ENCODE measurements around the gene PEX12. TPM values are rescaled to one million over a fixed set of nuclear protein-coding genes. Genes with fewer than 3 reads are reported as not detected.
A peak's percentile ranks its signal among the peaks of the same experiment; 100 is the strongest.

Gene PEX12
- total RNA-seq, 1 experiment from 2014 or later = 5.2 TPM

GRCh38 chr17:35596530-35597233 lies 18.3 kb upstream of the PEX12 start:
- TF ChIP-seq ZBTB21 (CRISPR knock-in tag; IDR thresholded peaks at IDR 0.05; ENCODE audit: borderline replicate concordance) (no peak), PRRX2 (CRISPR knock-in tag; IDR thresholded peaks at IDR 0.05) (no peak), ZMAT4 (CRISPR knock-in tag; IDR thresholded peaks at IDR 0.05) (no peak), HMGA2 (CRISPR knock-in tag; IDR thresholded peaks at IDR 0.05) (no peak), ZNF396 (CRISPR knock-in tag; IDR thresholded peaks at IDR 0.05; ENCODE audit: borderline replicate concordance) (no peak), FOXP1 (CRISPR knock-in tag; IDR thresholded peaks at IDR 0.05; ENCODE audit: borderline replicate concordance) (peak; percentile 74; the same call in 1 of the 2 replicates), ZNF423 (CRISPR knock-in tag; IDR thresholded peaks at IDR 0.05) (no peak), TEAD4 (CRISPR knock-in tag; IDR thresholded peaks at IDR 0.05) (no peak), SP1 (CRISPR knock-in tag; conservative IDR thresholded peaks at IDR 0.05) (peak; percentile 49; the same call in 1 of the 2 replicates), HMGXB4 (CRISPR knock-in tag; IDR thresholded peaks at IDR 0.05) (peak; percentile 92), ZNF121 (CRISPR knock-in tag; IDR thresholded peaks at IDR 0.05) (0 out of 2 replicates have a peak, but pooled peaks have one; percentile 35), GABPB1 (CRISPR knock-in tag; IDR thresholded peaks at IDR 0.05) (no peak), EMX1 (CRISPR knock-in tag; IDR thresholded peaks at IDR 0.05) (0 out of 2 replicates have a peak, but pooled peaks have one; percentile 43), CTCF (IDR thresholded peaks at IDR 0.05) (peak; percentile 83), CREM (CRISPR knock-in tag; IDR thresholded peaks at IDR 0.05) (no peak), FOXJ3 (CRISPR knock-in tag; IDR thresholded peaks at IDR 0.05; ENCODE audit: borderline replicate concordance) (no peak), TCF7 (CRISPR knock-in tag; IDR thresholded peaks at IDR 0.05; ENCODE audit: low read depth) (0 out of 2 replicates have a peak, but pooled peaks have one; percentile 23), ZNF416 (CRISPR knock-in tag; IDR thresholded peaks at IDR 0.05) (no peak), IRF2 (CRISPR knock-in tag; IDR thresholded peaks at IDR 0.05; ENCODE audit: borderline replicate concordance, low read depth) (no peak), FOXP4 (CRISPR knock-in tag; IDR thresholded peaks at IDR 0.05) (no peak)
- no peaks in the 10 kb centered on the region for H3K27me3 Mint-ChIP-seq (ENCODE audit: low read depth)
- peaks cover 6% of the 10 kb centered on the region for H3K4me1 Mint-ChIP-seq
- peak; percentile 81 for DNase-seq (ENCODE audit: low spot score)
- no peaks in the 10 kb centered on the region for H3K9me3 Mint-ChIP-seq
- CTCF ChIA-PET = interaction anchor here (0.6 to 2.4 kb wide), 32 partner anchors 9 to 456 kb away, joined by 3 to 31 read pairs (median 5); partner anchors contain the start of genes AP2B1, PEX12, RASL10B and TAF15
- peak overlapping the region; percentile 71; the same call in 1 of the 2 replicates for H3K27ac Mint-ChIP-seq
- peak overlapping the region; percentile 45 for H3K4me3 Mint-ChIP-seq
- POLR2A ChIA-PET = interaction anchor here (0.6 to 2.3 kb wide), 3 partner anchors 15 to 252 kb away, joined by 3 to 6 read pairs (median 6); partner anchors contain the start of gene PEX12
- H3K36me3 Mint-ChIP-seq = peaks cover 46% of the 10 kb centered on the region
- peak; percentile 99 for ATAC-seq
